Brain microvascular endothelial cell (primary cell): ENCODE results near the gene CTNNA3.

Source experiments
- DNase-seq: peaks from one replicate; pipeline ENCODE4 v3.0.0-alpha.2; 2020
- H3K27ac ChIP-seq: fragments of 250-450 bp; sonication (Bioruptor Pico); 2 replicates; pipeline ENCODE4 v1.5.1; 2020; ENCODE audit warnings: mild to moderate bottlenecking, moderate library complexity
- H3K27me3 ChIP-seq: fragments of 250-450 bp; sonication (Bioruptor Pico); replicated peaks from 2 replicates; pipeline ENCODE4 v1.5.1; 2020; ENCODE audit warnings: mild to moderate bottlenecking
- H3K36me3 ChIP-seq: fragments of 250-450 bp; sonication (Bioruptor Pico); replicated peaks from 2 replicates; pipeline ENCODE4 v1.5.1; 2020; ENCODE audit warnings: mild to moderate bottlenecking
- H3K4me3 ChIP-seq: 2 replicates; pipeline ENCODE4 v1.5.1; 2011; ENCODE audit warnings: low read depth, mild to moderate bottlenecking, control low read depth, low read length, moderate library complexity
- CTCF ChIP-seq: IDR thresholded peaks from 2 replicates; pipeline ENCODE4 v1.5.1; 2011; ENCODE audit warnings: low read depth, mild to moderate bottlenecking, moderate library complexity, low read length, control low read depth, inconsistent platforms; ENCODE audit errors: missing control alignments
- in situ Hi-C: cut with HindIII; loops from 2 replicates; pipeline ENCODE4 v1.10.0; 2017; ENCODE audit warnings: low sequenced_read_pairs, low pct_ligation_motif_present

Gene CTNNA3

GRCh38 chr10:66025186-66025585 lies 1670.8 kb downstream of the CTNNA3 start:
- in situ Hi-C loops = no loop called here
- H3K27ac ChIP-seq = no peak overlapping the region
- no peaks in the 10 kb centered on the region for H3K36me3 ChIP-seq
- H3K4me3 ChIP-seq = no peak overlapping the region
- no peak for DNase-seq
- no peak for TF ChIP-seq CTCF
- H3K27me3 ChIP-seq = no peaks in the 10 kb centered on the region

- Histone ChIP-seq H3K36me3 (no peaks in the 10 kb centered on the region), H3K27me3 (no peaks in the 10 kb centered on the region), H3K4me3 (no peak overlapping the region), H3K27ac (no peak overlapping the region)
- no peak for DNase-seq
- in situ Hi-C loops = no loop called here
- no peak for TF ChIP-seq CTCF
Measured at GRCh38 chr10:66021423-66021822, 1674.6 kb downstream of the CTNNA3 start.

- H3K4me3 ChIP-seq = no peak overlapping the region
- TF ChIP-seq CTCF = no peak
- no peaks in the 10 kb centered on the region for H3K36me3 ChIP-seq
- DNase-seq = no peak
- H3K27ac ChIP-seq = no peak overlapping the region
- no peaks in the 10 kb centered on the region for H3K27me3 ChIP-seq
- in situ Hi-C loops = no loop called here
Measured at GRCh38 chr10:66008221-66008620, 1687.8 kb downstream of the CTNNA3 start.

GRCh38 chr10:66006411-66006810 lies 1689.6 kb downstream of the CTNNA3 start:
- no peak overlapping the region for H3K27ac ChIP-seq
- no peaks in the 10 kb centered on the region for H3K27me3 ChIP-seq
- no peak for TF ChIP-seq CTCF
- in situ Hi-C loops = no loop called here
- no peak overlapping the region for H3K4me3 ChIP-seq
- no peak for DNase-seq
- no peaks in the 10 kb centered on the region for H3K36me3 ChIP-seq

- in situ Hi-C loops = no loop called here
- no peak for DNase-seq
- Histone ChIP-seq H3K27ac (no peak overlapping the region), H3K27me3 (no peaks in the 10 kb centered on the region), H3K4me3 (no peak overlapping the region), H3K36me3 (no peaks in the 10 kb centered on the region)
- no peak for TF ChIP-seq CTCF
Measured at GRCh38 chr10:65993451-65993850, 1702.5 kb downstream of the CTNNA3 start.

- Histone ChIP-seq H3K27me3 (no peaks in the 10 kb centered on the region), H3K36me3 (no peaks in the 10 kb centered on the region), H3K4me3 (no peak overlapping the region), H3K27ac (no peak overlapping the region)
- in situ Hi-C loops = no loop called here
- TF ChIP-seq CTCF = no peak
- DNase-seq = no peak
Measured at GRCh38 chr10:65968871-65969270, 1727.1 kb downstream of the CTNNA3 start.
